SK-N-DZ (cell line): ENCODE measurements around the gene SELP.

ENCODE experiments used
- DNase-seq: peaks from one replicate; pipeline ENCODE4 v3.0.0-alpha.2; 2015; ENCODE audit warnings: low spot score

The SELP gene

GRCh38 chr1:169623132-169623926 is 6.6 kb downstream of the SELP start:
- no peak for DNase-seq

GRCh38 chr1:169620565-169620964 is 9.4 kb downstream of the SELP start:
- DNase-seq = no peak

- DNase-seq = no peak
These were observed 11.6 kb downstream of the SELP start for GRCh38 chr1:169618367-169618766.

- DNase-seq = no peak
These were observed 14.1 kb downstream of the SELP start for GRCh38 chr1:169615803-169616202.

- DNase-seq = no peak
These were observed 19.1 kb downstream of the SELP start for GRCh38 chr1:169610858-169611257.

- DNase-seq = no peak
These were observed 19.8 kb downstream of the SELP start for GRCh38 chr1:169610108-169610507.

GRCh38 chr1:169608226-169608625 is 21.7 kb downstream of the SELP start:
- no peak for DNase-seq

GRCh38 chr1:169604781-169605560 is 25.0 kb downstream of the SELP start:
- no peak for DNase-seq

GRCh38 chr1:169601096-169601881 is 28.6 kb downstream of the SELP start:
- DNase-seq = peak; percentile 3

GRCh38 chr1:169595764-169596711 is 33.9 kb downstream of the SELP start:
- no peak for DNase-seq

- DNase-seq = no peak
These were observed 35.5 kb downstream of the SELP start for GRCh38 chr1:169594391-169594790.

GRCh38 chr1:169590932-169591331 is 39.0 kb downstream of the SELP start:
- DNase-seq = no peak

GRCh38 chr1:169588785-169589485 is 41.0 kb downstream of the SELP start:
- DNase-seq = no peak

- no peak for DNase-seq
These were observed 41.8 kb downstream of the SELP start for GRCh38 chr1:169588112-169588511.

- peak; percentile 58 for DNase-seq
These were observed 43.3 kb downstream of the SELP start, which contains the start of gene F5 for GRCh38 chr1:169586395-169587255. TSS of gene F5 (minus strand) at chr1:169586481. CDS start at chr1:169586386, 95 bp downstream.

- no peak for DNase-seq
These were observed 43.9 kb downstream of the SELP start for GRCh38 chr1:169586067-169586394.

GRCh38 chr1:169585181-169585580 is 44.7 kb downstream of the SELP start:
- no peak for DNase-seq

- no peak for DNase-seq
These were observed 45.3 kb downstream of the SELP start for GRCh38 chr1:169584483-169585144.
